B cell (primary cell): ENCODE data around the gene RILPL1. TPM values are rescaled to one million over a fixed set of nuclear protein-coding genes. Genes with fewer than 3 reads are reported as not detected.

Experiments
- ATAC-seq: fragments of 200-7000 bp; cut with Tn5 transposase; one replicate; pipeline ENCODE4 v1.10.0; 2021; ENCODE audit warnings: low read depth, mild to moderate bottlenecking, moderate number of reproducible peaks, moderate library complexity
- CTCF ChIA-PET: fragments of 350-600 bp; sonication (Branson Sonifier 250); formaldehyde crosslinking; loops from one replicate; lab custom pipeline; 2021; ENCODE audit warnings: antibody characterized with exemption, inconsistent platforms; lab: Charles Lee
- POLR2A ChIA-PET: fragments of 350-600 bp; sonication (Branson Sonifier 250); formaldehyde crosslinking; loops from one replicate; lab custom pipeline; 2021; ENCODE audit warnings: antibody characterized with exemption; lab: Charles Lee
- DNase-seq: peaks from one replicate; pipeline ENCODE4 v3.0.0; 2013
- H2AFZ ChIP-seq: 2 replicates; pipeline ENCODE4 v1.6.1; 2012; ENCODE audit warnings: mild to moderate bottlenecking, low read depth, low read length; ENCODE audit not compliant: insufficient read depth, poor library complexity, severe bottlenecking
- H3K27ac ChIP-seq, 2 donors: 1 replicate in 1 of 2; 2 replicates in 1 of 2; pipeline ENCODE4 v1.5.1; 2012 to 2013; ENCODE audit warnings: low read length in 2 of 2, mild to moderate bottlenecking in 2 of 2, moderate library complexity in 1 of 2
- H3K27me3 ChIP-seq, 4 experiments: fragments of 200-600 bp in 1 of 4; sonication (generic) in 1 of 4; replicated peaks in 1 of 4; 1 replicate in 2 of 4; 2 replicates in 2 of 4; pipeline versions ENCODE4 v1.6.1 to v1.7.0; 2013 to 2016; ENCODE audit warnings: low read length in 3 of 4, mild to moderate bottlenecking in 2 of 4, mixed read lengths in 1 of 4, moderate library complexity in 1 of 4; ENCODE audit not compliant: insufficient read depth in 4 of 4, control insufficient read depth in 3 of 4; ENCODE audit errors: control extremely low read depth in 1 of 4
- H3K36me3 ChIP-seq, 2 experiments: replicated peaks in 1 of 2; 1 replicate in 1 of 2; 2 replicates in 1 of 2; pipeline versions ENCODE4 v1.6.1 to v1.7.1; 2013; ENCODE audit warnings: low read length in 1 of 2; ENCODE audit not compliant: insufficient read depth in 2 of 2, control insufficient read depth in 1 of 2; ENCODE audit errors: control extremely low read depth in 1 of 2, extremely low read depth in 1 of 2
- H3K4me1 ChIP-seq, 2 donors: fragments of 200-600 bp in 1 of 2; sonication (generic) in 1 of 2; 1 replicate in 1 of 2; 2 replicates in 1 of 2; pipeline versions ENCODE4 v1.5.1 to v1.6.1; 2013 to 2017; ENCODE audit warnings: low read length in 2 of 2; ENCODE audit not compliant: control insufficient read depth in 2 of 2, insufficient read depth in 2 of 2
- H3K4me2 ChIP-seq: replicated peaks from 2 replicates; pipeline ENCODE3; 2012; ENCODE audit warnings: mild to moderate bottlenecking, low read depth, low read length; ENCODE audit not compliant: poor library complexity, severe bottlenecking
- H3K4me3 ChIP-seq, 5 experiments: fragments of 200-600 bp in 1 of 5; sonication (generic) in 1 of 5; 1 replicate in 3 of 5; 2 replicates in 2 of 5; pipeline versions ENCODE4 v1.5.1 to v1.7.0; 2011 to 2016; ENCODE audit warnings: low read length in 4 of 5, mild to moderate bottlenecking in 4 of 5, low read depth in 2 of 5, control low read depth in 1 of 5, moderate library complexity in 1 of 5; ENCODE audit not compliant: insufficient read depth in 1 of 5; ENCODE audit errors: control extremely low read depth in 1 of 5, extremely low read depth in 1 of 5
- H3K79me2 ChIP-seq: fragments of 200-600 bp; sonication (generic); one replicate; pipeline ENCODE4 v1.6.0; 2016; ENCODE audit warnings: low read length; ENCODE audit not compliant: control insufficient read depth, insufficient read depth
- H3K9ac ChIP-seq: fragments of 200-600 bp; sonication (generic); 2 replicates; pipeline ENCODE4 v1.6.1; 2017; ENCODE audit warnings: mild to moderate bottlenecking, low read length, moderate library complexity
- H3K9me3 ChIP-seq, 3 donors: one replicate each; pipeline versions ENCODE4 v1.6.1 to v1.7.1; 2013; ENCODE audit warnings: low read length in 2 of 3; ENCODE audit not compliant: control insufficient read depth in 2 of 3, insufficient read depth in 1 of 3; ENCODE audit errors: control extremely low read depth in 1 of 3
- H4K20me1 ChIP-seq: 2 replicates; pipeline ENCODE4 v1.6.0; 2012; ENCODE audit warnings: mild to moderate bottlenecking, low read length; ENCODE audit not compliant: insufficient read depth, control insufficient read depth, poor library complexity, severe bottlenecking
- H3K27ac Mint-ChIP-seq: one replicate; pipeline ENCODE4 v1.8.0; 2021; ENCODE audit warnings: mixed read lengths
- H3K27me3 Mint-ChIP-seq: one replicate; pipeline ENCODE4 v1.8.0; 2021; ENCODE audit warnings: mixed read lengths
- H3K4me1 Mint-ChIP-seq: one replicate; pipeline ENCODE4 v1.8.0; 2021; ENCODE audit warnings: mixed read lengths
- H3K4me3 Mint-ChIP-seq: one replicate; pipeline ENCODE4 v1.8.0; 2021; ENCODE audit warnings: mixed read lengths
- H3K9me3 Mint-ChIP-seq: one replicate; pipeline ENCODE4 v1.8.0; 2022; ENCODE audit warnings: mixed read lengths; ENCODE audit not compliant: insufficient read depth
- CTCF ChIP-seq: fragments of 200-600 bp; IDR thresholded peaks from one replicate; pipeline ENCODE4 v1.8.0; 2022; ENCODE audit warnings: antibody characterized with exemption, mild to moderate bottlenecking
- EZH2 ChIP-seq: IDR thresholded peaks from 2 replicates; pipeline ENCODE4 v1.6.1; 2012; ENCODE audit warnings: borderline replicate concordance, low read depth, mild to moderate bottlenecking, moderate library complexity, low read length; ENCODE audit not compliant: insufficient read depth, poor library complexity, severe bottlenecking
- WGBS: methylation state at CpG from one replicate; pipeline ENCODE4 v1.1.5; 2013; ENCODE audit warnings: missing lambda C conversion rate; ENCODE audit not compliant: insufficient coverage; 5-methylcytosine and 5-hydroxymethylcytosine counted together
- intact Hi-C: fragments of 100-400 bp; cut with micrococcal nuclease; formaldehyde crosslinking; loops from one replicate; pipeline ENCODE4 v1.10.0; 2022
- polyA plus RNA-seq: library from polyadenylated mRNA; depleted of rRNA; stranded (reverse); fragments of >200 nt; gene quantifications from 2 replicates; pipeline ENCODE4 v1.2.3, GENCODE V29; 2012
- total RNA-seq, 2 donors: library from RNA; stranded (reverse); fragments of 120-200 nt in 1 of 2; gene quantifications; 1 replicate in 1 of 2; 2 replicates in 1 of 2; pipeline versions ENCODE4 v1.2.3 to v1.2.4, GENCODE V29; 2013 to 2022

The RILPL1 gene
- total and polyA plus RNA-seq, 2 donors (not counting 1 experiment from before 2014, with no cell fraction given), result 2.6 to 2.8 TPM

GRCh38 chr12:123506059-123506842, 27.3 kb downstream of the RILPL1 start:
- no peak overlapping the region for H3K4me2 ChIP-seq
- H3K27ac Mint-ChIP-seq, result no peak overlapping the region
- WGBS, result 97% methylated on average over 14 of the region's 17 CpGs
- H3K4me1 Mint-ChIP-seq, result no peaks in the 10 kb centered on the region
- intact Hi-C loops, result no loop called here
- H3K27me3 Mint-ChIP-seq, result no peaks in the 10 kb centered on the region
- H3K9me3 ChIP-seq, result peaks cover 0 to 5% (median 0%) of the 10 kb centered on the region in 3 donors
- ChIA-PET POLR2A (no interaction called here), CTCF (no interaction called here)
- H3K9ac ChIP-seq, result no peak overlapping the region
- H4K20me1 ChIP-seq, result no peaks in the 10 kb centered on the region
- no peaks in the 10 kb centered on the region for H3K27me3 ChIP-seq
- no peak for ATAC-seq
- H3K27ac ChIP-seq, result no peak overlapping the region
- no peak overlapping the region for H3K4me3 Mint-ChIP-seq
- no peaks in the 10 kb centered on the region for H3K9me3 Mint-ChIP-seq
- no peak overlapping the region for H3K4me3 ChIP-seq
- H3K79me2 ChIP-seq, result no peaks in the 10 kb centered on the region
- no peaks in the 10 kb centered on the region for H3K4me1 ChIP-seq
- no peak overlapping the region for H2AFZ ChIP-seq
- no peak for TF ChIP-seq CTCF
- no peak for TF ChIP-seq EZH2
- DNase-seq, result no peak
- no peaks in the 10 kb centered on the region for H3K36me3 ChIP-seq

- Histone ChIP-seq H3K9me3 (peaks cover 0 to 5% (median 0%) of the 10 kb centered on the region in 3 donors), H2AFZ (no peak overlapping the region), H3K27ac (no peak overlapping the region), H3K4me2 (no peak overlapping the region), H3K36me3 (no peaks in the 10 kb centered on the region), H3K9ac (no peak overlapping the region), H3K4me1 (no peaks in the 10 kb centered on the region), H3K79me2 (no peaks in the 10 kb centered on the region), H3K27me3 (no peaks in the 10 kb centered on the region), H4K20me1 (no peaks in the 10 kb centered on the region), H3K4me3 (no peak overlapping the region)
- 87% methylated on average over 6 of the region's 12 CpGs for WGBS
- ChIA-PET POLR2A (no interaction called here), CTCF (no interaction called here)
- H3K27me3 Mint-ChIP-seq, result no peaks in the 10 kb centered on the region
- H3K9me3 Mint-ChIP-seq, result no peaks in the 10 kb centered on the region
- no peaks in the 10 kb centered on the region for H3K4me1 Mint-ChIP-seq
- DNase-seq (no peak), ATAC-seq (no peak)
- intact Hi-C loops, result no loop called here
- TF ChIP-seq CTCF (no peak), EZH2 (no peak)
- H3K4me3 Mint-ChIP-seq, result no peak overlapping the region
- no peak overlapping the region for H3K27ac Mint-ChIP-seq
Observed at GRCh38 chr12:123502163-123502704, 31.3 kb downstream of the RILPL1 start.
